ENCODE data around the gene PCDH8.

The PCDH8 gene

DNA sequence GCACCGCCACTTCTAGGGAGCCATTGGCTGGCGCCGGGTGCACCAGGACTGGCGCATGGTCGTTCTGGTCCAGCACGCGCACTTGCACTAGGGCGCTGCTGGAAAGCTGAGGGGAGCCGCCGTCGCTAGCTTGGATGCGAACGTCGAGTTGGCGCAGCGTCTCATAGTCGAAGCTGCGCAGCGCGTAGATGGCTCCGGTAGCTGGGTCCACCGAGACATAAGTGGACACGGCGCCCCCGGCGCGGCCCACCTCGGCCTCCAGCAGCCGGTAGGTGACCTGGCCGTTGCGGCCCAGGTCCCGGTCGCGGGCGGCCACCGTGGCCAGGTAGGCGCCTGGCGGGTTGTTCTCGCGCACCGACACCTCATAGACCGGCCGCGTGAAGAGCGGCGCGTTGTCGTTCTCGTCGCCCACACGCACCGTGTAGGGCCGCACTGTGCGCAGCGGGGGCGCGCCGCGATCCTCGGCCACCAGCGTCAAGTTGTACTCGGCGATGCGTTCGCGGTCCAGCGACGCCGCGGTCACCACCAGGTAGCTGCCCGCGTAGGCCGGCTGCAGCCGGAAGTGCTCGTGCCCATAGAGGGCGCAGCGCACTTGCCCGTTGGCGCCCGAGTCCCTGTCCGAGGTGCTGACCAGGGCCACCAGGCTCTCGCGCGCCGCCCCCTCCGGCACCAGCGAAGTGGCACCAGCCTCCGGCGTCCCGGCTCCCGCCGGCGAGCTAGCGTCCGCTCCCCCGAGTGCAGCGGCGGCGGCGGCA is 1.7 kb downstream of the PCDH8 start:
- Histone ChIP-seq H3K9ac (no peak overlapping the region), H4K20me1 (ENCODE audit: insufficient read depth) (no peaks in the 10 kb centered on the region), H3K36me3 (ENCODE audit: insufficient read depth) (no peaks in the 10 kb centered on the region), H3K4me2 (no peak overlapping the region), H3K4me3 (IDR thresholded peaks at IDR 0.05; ENCODE audit: insufficient read depth, low read depth, low read length) (no peak overlapping the region), H3K27ac (no peak overlapping the region), H3K79me2 (ENCODE audit: insufficient read depth, low read depth) (no peaks in the 10 kb centered on the region), H2AFZ (ENCODE audit: low read depth) (no peak overlapping the region), H3K4me1 (ENCODE audit: low read depth, poor library complexity, severe bottlenecking) (peaks cover 1% of the 10 kb centered on the region), H3K27me3 (ENCODE audit: insufficient read depth, low read depth) (no peaks in the 10 kb centered on the region)
- TF ChIP-seq, protein P1, sequence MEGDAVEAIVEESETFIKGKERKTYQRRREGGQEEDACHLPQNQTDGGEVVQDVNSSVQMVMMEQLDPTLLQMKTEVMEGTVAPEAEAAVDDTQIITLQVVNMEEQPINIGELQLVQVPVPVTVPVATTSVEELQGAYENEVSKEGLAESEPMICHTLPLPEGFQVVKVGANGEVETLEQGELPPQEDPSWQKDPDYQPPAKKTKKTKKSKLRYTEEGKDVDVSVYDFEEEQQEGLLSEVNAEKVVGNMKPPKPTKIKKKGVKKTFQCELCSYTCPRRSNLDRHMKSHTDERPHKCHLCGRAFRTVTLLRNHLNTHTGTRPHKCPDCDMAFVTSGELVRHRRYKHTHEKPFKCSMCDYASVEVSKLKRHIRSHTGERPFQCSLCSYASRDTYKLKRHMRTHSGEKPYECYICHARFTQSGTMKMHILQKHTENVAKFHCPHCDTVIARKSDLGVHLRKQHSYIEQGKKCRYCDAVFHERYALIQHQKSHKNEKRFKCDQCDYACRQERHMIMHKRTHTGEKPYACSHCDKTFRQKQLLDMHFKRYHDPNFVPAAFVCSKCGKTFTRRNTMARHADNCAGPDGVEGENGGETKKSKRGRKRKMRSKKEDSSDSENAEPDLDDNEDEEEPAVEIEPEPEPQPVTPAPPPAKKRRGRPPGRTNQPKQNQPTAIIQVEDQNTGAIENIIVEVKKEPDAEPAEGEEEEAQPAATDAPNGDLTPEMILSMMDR (conservative IDR thresholded peaks at IDR 0.05; ENCODE audit: low read depth, low read length): no peak

DNA sequence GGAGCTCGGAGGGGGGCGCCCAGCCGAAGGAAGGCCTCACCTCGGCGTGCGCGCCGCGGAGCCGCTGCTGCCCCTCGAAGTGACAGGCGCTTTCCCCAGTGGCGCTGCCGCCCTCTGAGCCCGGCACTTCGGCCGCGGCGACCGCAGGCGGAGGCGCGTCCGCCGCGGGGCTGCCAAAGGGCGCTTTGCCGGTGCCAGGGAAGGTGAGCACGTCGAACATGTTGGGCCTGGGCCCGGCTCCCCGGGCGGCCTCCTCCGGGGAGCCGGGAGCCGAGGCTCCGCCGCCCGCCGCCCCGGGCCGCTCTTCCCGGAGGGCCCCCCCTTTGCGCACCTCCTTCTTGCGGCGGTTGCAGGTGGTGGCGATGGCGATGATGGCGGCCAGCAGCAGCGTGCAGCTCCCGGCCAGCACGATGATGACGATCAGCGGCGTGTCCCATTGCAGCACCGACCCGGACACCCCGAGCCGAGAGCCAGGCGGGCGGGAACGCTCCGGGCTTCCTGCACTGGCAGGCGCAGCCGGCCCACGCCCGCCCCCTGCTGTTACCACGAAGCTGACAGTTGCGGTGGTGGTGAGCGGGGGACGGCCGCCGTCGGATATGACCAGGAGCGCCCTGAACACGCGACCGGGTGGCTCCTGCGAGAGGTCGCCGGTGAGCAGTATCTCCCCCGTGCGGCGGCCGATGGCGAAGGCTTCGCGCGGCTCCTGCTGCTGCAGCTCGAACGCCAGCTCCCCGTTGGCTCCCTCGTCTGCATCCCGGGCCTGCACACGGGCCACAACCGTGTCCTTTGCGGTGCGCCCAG is 2.5 kb downstream of the PCDH8 start:
- no peak overlapping the region for H2AFZ ChIP-seq (ENCODE audit: low read depth)
- no peak overlapping the region for H3K4me3 ChIP-seq (IDR thresholded peaks at IDR 0.05; ENCODE audit: insufficient read depth, low read depth, low read length)
- no peaks in the 10 kb centered on the region for H3K36me3 ChIP-seq (ENCODE audit: insufficient read depth)
- TF ChIP-seq, protein P1 (conservative IDR thresholded peaks at IDR 0.05; ENCODE audit: low read depth, low read length): no peak
- H3K9ac ChIP-seq: no peak overlapping the region
- no peaks in the 10 kb centered on the region for H3K27me3 ChIP-seq (ENCODE audit: insufficient read depth, low read depth)
- no peaks in the 10 kb centered on the region for H4K20me1 ChIP-seq (ENCODE audit: insufficient read depth)
- H3K4me1 ChIP-seq (ENCODE audit: low read depth, poor library complexity, severe bottlenecking): no peaks in the 10 kb centered on the region
- H3K79me2 ChIP-seq (ENCODE audit: insufficient read depth, low read depth): no peaks in the 10 kb centered on the region
- no peak overlapping the region for H3K4me2 ChIP-seq
- H3K27ac ChIP-seq: no peak overlapping the region

DNA sequence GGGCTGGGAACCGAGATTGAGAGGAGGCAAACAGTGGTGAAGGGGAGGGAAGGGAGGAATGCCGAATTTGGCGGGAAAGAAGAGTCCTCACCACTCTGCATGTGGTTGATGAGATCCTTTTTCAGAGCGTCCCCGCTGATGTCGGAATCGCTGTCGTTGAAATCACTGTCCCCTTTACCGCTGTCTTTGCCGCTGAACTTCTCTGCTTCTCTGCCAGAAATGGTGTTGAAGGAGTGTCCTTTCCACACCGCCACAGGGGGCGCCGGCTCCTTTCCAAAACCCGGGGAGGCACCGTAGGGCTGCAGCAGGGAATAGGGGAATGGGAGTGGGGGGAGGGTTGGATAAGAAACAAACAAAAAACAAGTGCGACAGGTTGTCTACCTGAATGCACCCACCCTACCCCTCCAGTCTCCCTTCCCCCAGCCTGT is 3.1 kb downstream of the PCDH8 start:
- Histone ChIP-seq H3K79me2 (ENCODE audit: insufficient read depth, low read depth) (no peaks in the 10 kb centered on the region), H3K9ac (no peak overlapping the region), H4K20me1 (ENCODE audit: insufficient read depth) (no peaks in the 10 kb centered on the region), H3K36me3 (ENCODE audit: insufficient read depth) (no peaks in the 10 kb centered on the region), H3K4me3 (IDR thresholded peaks at IDR 0.05; ENCODE audit: insufficient read depth, low read depth, low read length) (no peak overlapping the region), H3K4me1 (ENCODE audit: low read depth, poor library complexity, severe bottlenecking) (no peaks in the 10 kb centered on the region), H3K4me2 (no peak overlapping the region), H3K27me3 (ENCODE audit: insufficient read depth, low read depth) (no peaks in the 10 kb centered on the region), H2AFZ (ENCODE audit: low read depth) (no peak overlapping the region), H3K27ac (no peak overlapping the region)
- TF ChIP-seq, protein P1 (conservative IDR thresholded peaks at IDR 0.05; ENCODE audit: low read depth, low read length): no peak

DNA sequence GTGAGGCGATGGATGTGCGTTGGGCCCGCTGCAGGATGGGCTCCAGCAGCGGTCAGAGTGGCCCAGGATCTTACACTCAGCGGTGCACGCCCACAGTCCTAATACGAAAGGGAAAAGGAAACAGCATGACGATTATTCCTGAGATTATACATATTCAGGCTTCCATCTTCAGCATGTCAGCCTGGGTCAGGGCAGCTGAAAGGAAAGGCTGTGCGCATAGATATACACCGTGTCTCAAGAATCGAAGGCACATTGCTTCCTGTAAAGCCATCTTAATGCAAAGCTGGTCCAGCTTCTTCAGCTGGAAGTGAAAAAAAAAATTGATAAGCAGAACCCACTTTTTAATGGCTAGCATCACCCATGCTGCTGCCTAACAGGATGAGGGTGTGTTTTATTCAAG is 3.6 kb downstream of the PCDH8 start:
- H2AFZ ChIP-seq (ENCODE audit: low read depth): no peak overlapping the region
- H3K36me3 ChIP-seq (ENCODE audit: insufficient read depth): no peaks in the 10 kb centered on the region
- H3K79me2 ChIP-seq (ENCODE audit: insufficient read depth, low read depth): no peaks in the 10 kb centered on the region
- no peak overlapping the region for H3K27ac ChIP-seq
- no peaks in the 10 kb centered on the region for H3K27me3 ChIP-seq (ENCODE audit: insufficient read depth, low read depth)
- H4K20me1 ChIP-seq (ENCODE audit: insufficient read depth): no peaks in the 10 kb centered on the region
- no peaks in the 10 kb centered on the region for H3K4me1 ChIP-seq (ENCODE audit: low read depth, poor library complexity, severe bottlenecking)
- TF ChIP-seq, protein P1 (conservative IDR thresholded peaks at IDR 0.05; ENCODE audit: low read depth, low read length): no peak
- H3K4me2 ChIP-seq: no peak overlapping the region
- no peak overlapping the region for H3K9ac ChIP-seq
- H3K4me3 ChIP-seq (IDR thresholded peaks at IDR 0.05; ENCODE audit: insufficient read depth, low read depth, low read length): no peak overlapping the region
